ENCODE results near the gene BEAN1.

DNA sequence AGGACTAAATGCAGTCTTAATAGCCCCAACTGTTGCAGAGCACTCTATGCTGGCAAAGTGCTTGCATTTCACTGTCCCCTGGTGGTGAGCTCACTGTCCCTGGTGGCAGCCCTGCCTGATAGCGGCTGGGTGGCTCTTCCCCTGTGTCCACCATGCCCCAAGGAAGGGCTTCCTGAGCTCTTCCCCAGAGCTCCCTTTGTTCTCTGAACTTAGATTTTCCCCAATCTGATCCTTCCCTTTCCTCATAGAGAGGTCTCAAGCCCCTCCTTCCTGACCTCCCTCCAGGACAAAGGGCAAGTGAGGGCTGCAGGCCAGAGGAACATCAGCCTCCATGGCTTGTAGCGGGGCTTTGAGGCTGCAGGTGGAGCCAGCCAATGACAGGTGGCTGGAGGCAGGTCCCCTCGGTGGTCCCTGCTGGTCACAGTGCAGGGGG is 17.0 kb downstream of the BEAN1 start:
- TF ChIP-seq, protein P1, sequence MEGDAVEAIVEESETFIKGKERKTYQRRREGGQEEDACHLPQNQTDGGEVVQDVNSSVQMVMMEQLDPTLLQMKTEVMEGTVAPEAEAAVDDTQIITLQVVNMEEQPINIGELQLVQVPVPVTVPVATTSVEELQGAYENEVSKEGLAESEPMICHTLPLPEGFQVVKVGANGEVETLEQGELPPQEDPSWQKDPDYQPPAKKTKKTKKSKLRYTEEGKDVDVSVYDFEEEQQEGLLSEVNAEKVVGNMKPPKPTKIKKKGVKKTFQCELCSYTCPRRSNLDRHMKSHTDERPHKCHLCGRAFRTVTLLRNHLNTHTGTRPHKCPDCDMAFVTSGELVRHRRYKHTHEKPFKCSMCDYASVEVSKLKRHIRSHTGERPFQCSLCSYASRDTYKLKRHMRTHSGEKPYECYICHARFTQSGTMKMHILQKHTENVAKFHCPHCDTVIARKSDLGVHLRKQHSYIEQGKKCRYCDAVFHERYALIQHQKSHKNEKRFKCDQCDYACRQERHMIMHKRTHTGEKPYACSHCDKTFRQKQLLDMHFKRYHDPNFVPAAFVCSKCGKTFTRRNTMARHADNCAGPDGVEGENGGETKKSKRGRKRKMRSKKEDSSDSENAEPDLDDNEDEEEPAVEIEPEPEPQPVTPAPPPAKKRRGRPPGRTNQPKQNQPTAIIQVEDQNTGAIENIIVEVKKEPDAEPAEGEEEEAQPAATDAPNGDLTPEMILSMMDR (tag by site-specific recombination; IDR thresholded peaks at IDR 0.05), result peak; percentile 40; the same call in 1 of the 2 replicates
- no peak for TF ChIP-seq ZNF16 (tag by site-specific recombination; IDR thresholded peaks at IDR 0.05; ENCODE audit: low read depth)
- TF ChIP-seq YY1 (tag by site-specific recombination; IDR thresholded peaks at IDR 0.05), result no peak
- no peak for TF ChIP-seq ZNF837 (tag by site-specific recombination; IDR thresholded peaks at IDR 0.05)
- no peak for TF ChIP-seq KLF16 (tag by site-specific recombination; IDR thresholded peaks at IDR 0.05)
- TF ChIP-seq, protein P2, sequence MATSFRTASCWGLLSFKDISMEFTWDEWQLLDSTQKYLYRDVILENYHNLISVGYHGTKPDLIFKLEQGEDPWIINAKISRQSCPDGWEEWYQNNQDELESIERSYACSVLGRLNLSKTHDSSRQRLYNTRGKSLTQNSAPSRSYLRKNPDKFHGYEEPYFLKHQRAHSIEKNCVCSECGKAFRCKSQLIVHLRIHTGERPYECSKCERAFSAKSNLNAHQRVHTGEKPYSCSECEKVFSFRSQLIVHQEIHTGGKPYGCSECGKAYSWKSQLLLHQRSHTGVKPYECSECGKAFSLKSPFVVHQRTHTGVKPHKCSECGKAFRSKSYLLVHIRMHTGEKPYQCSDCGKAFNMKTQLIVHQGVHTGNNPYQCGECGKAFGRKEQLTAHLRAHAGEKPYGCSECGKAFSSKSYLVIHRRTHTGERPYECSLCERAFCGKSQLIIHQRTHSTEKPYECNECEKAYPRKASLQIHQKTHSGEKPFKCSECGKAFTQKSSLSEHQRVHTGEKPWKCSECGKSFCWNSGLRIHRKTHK (tag by site-specific recombination; IDR thresholded peaks at IDR 0.05), result no peak
- no peak for TF ChIP-seq ZNF561 (tag by site-specific recombination; IDR thresholded peaks at IDR 0.05; ENCODE audit: borderline replicate concordance)
- no peak for TF ChIP-seq ZNF423 (tag by site-specific recombination; IDR thresholded peaks at IDR 0.05)
- TF ChIP-seq KLF1 (tag by site-specific recombination; IDR thresholded peaks at IDR 0.05), result no peak
- no peak for TF ChIP-seq ZNF626 (tag by site-specific recombination; IDR thresholded peaks at IDR 0.05)
- TF ChIP-seq ZNF600 (tag by site-specific recombination; IDR thresholded peaks at IDR 0.05), result no peak

Measured in HEK293 (cell line).